ENCODE results near the gene SH3BP4.

The SH3BP4 gene

GRCh38 chr2:235066895-235067294 is 115.1 kb downstream of the SH3BP4 start:
- H3K4me3 ChIP-seq (ENCODE audit: extremely low read depth, insufficient read depth, low read length, poor library complexity, severe bottlenecking) = no peak overlapping the region
- H3K9me3 ChIP-seq (ENCODE audit: control insufficient read depth, low read length) = no peaks in the 10 kb centered on the region
- H3K27ac ChIP-seq (ENCODE audit: low read depth, low read length, severe bottlenecking) = peak overlapping the region; percentile 16
- no peaks in the 10 kb centered on the region for H3K36me3 ChIP-seq (ENCODE audit: control insufficient read depth, insufficient read depth, low read length)
- 23 to 44% methylated on average over 3 of the region's 4 CpGs for WGBS, 2 experiments (ENCODE audit: insufficient coverage in 2 of 2)
- no peaks in the 10 kb centered on the region for H3K4me1 ChIP-seq (ENCODE audit: control insufficient read depth, insufficient read depth, low read length, poor library complexity, severe bottlenecking)

- Histone ChIP-seq H3K27ac (ENCODE audit: low read depth, low read length, severe bottlenecking) (no peak overlapping the region), H3K36me3 (ENCODE audit: control insufficient read depth, insufficient read depth, low read length) (no peaks in the 10 kb centered on the region), H3K4me3 (ENCODE audit: extremely low read depth, insufficient read depth, low read length, poor library complexity, severe bottlenecking) (no peak overlapping the region), H3K9me3 (ENCODE audit: control insufficient read depth, low read length) (no peaks in the 10 kb centered on the region), H3K4me1 (ENCODE audit: control insufficient read depth, insufficient read depth, low read length, poor library complexity, severe bottlenecking) (peaks cover under 1% of the 10 kb centered on the region)
- WGBS, 2 experiments (ENCODE audit: insufficient coverage in 2 of 2) = 73 to 80% methylated on average over 1 to 2 of the region's 3 CpGs
These were observed 116.9 kb downstream of the SH3BP4 start for GRCh38 chr2:235068701-235069100.

- no peak overlapping the region for H3K27ac ChIP-seq (ENCODE audit: low read depth, low read length, severe bottlenecking)
These were observed 118.4 kb downstream of the SH3BP4 start for GRCh38 chr2:235070063-235070706.

GRCh38 chr2:235073868-235074413 is 122.1 kb downstream of the SH3BP4 start:
- Histone ChIP-seq H3K27ac (ENCODE audit: low read depth, low read length, severe bottlenecking) (no peak overlapping the region), H3K4me1 (ENCODE audit: control insufficient read depth, insufficient read depth, low read length, poor library complexity, severe bottlenecking) (peaks cover 4% of the 10 kb centered on the region), H3K4me3 (ENCODE audit: extremely low read depth, insufficient read depth, low read length, poor library complexity, severe bottlenecking) (no peak overlapping the region), H3K36me3 (ENCODE audit: control insufficient read depth, insufficient read depth, low read length) (no peaks in the 10 kb centered on the region), H3K9me3 (ENCODE audit: control insufficient read depth, low read length) (no peaks in the 10 kb centered on the region)
- 65 to 72% methylated on average over 6 of the region's 6 CpGs for WGBS, 2 experiments (ENCODE audit: insufficient coverage in 2 of 2)

More at GRCh38 chr2:235070063-235070706, 118.4 kb downstream of the SH3BP4 start:
- no peak overlapping the region for H3K4me3 ChIP-seq (ENCODE audit: extremely low read depth, insufficient read depth, low read length, poor library complexity, severe bottlenecking)
- no peaks in the 10 kb centered on the region for H3K9me3 ChIP-seq (ENCODE audit: control insufficient read depth, low read length)
- H3K36me3 ChIP-seq (ENCODE audit: control insufficient read depth, insufficient read depth, low read length) = no peaks in the 10 kb centered on the region
- H3K4me1 ChIP-seq (ENCODE audit: control insufficient read depth, insufficient read depth, low read length, poor library complexity, severe bottlenecking) = peaks cover 4% of the 10 kb centered on the region

- H3K4me1 ChIP-seq (ENCODE audit: control insufficient read depth, insufficient read depth, low read length, poor library complexity, severe bottlenecking) = peaks cover 4% of the 10 kb centered on the region
- peaks cover 4% of the 10 kb centered on the region for H3K9me3 ChIP-seq (ENCODE audit: control insufficient read depth, low read length)
- no peaks in the 10 kb centered on the region for H3K36me3 ChIP-seq (ENCODE audit: control insufficient read depth, insufficient read depth, low read length)
- WGBS, 2 experiments (ENCODE audit: insufficient coverage in 2 of 2) = 83 to 94% methylated on average over 2 of the region's 5 CpGs
- no peak overlapping the region for H3K27ac ChIP-seq (ENCODE audit: low read depth, low read length, severe bottlenecking)
- H3K4me3 ChIP-seq (ENCODE audit: extremely low read depth, insufficient read depth, low read length, poor library complexity, severe bottlenecking) = no peak overlapping the region
These were observed 125.2 kb downstream of the SH3BP4 start for GRCh38 chr2:235077046-235077445.

- WGBS, 2 experiments (ENCODE audit: insufficient coverage in 2 of 2) = 9 to 43% methylated on average over 1 of the region's 4 CpGs
- peaks cover 4% of the 10 kb centered on the region for H3K4me1 ChIP-seq (ENCODE audit: control insufficient read depth, insufficient read depth, low read length, poor library complexity, severe bottlenecking)
- no peak overlapping the region for H3K4me3 ChIP-seq (ENCODE audit: extremely low read depth, insufficient read depth, low read length, poor library complexity, severe bottlenecking)
- no peaks in the 10 kb centered on the region for H3K36me3 ChIP-seq (ENCODE audit: control insufficient read depth, insufficient read depth, low read length)
- H3K9me3 ChIP-seq (ENCODE audit: control insufficient read depth, low read length) = peaks cover 4% of the 10 kb centered on the region
- no peak overlapping the region for H3K27ac ChIP-seq (ENCODE audit: low read depth, low read length, severe bottlenecking)
These were observed 126.4 kb downstream of the SH3BP4 start for GRCh38 chr2:235078182-235078581.

GRCh38 chr2:235078914-235079472 is 127.2 kb downstream of the SH3BP4 start:
- Histone ChIP-seq H3K4me3 (ENCODE audit: extremely low read depth, insufficient read depth, low read length, poor library complexity, severe bottlenecking) (no peak overlapping the region), H3K4me1 (ENCODE audit: control insufficient read depth, insufficient read depth, low read length, poor library complexity, severe bottlenecking) (peaks cover under 1% of the 10 kb centered on the region), H3K9me3 (ENCODE audit: control insufficient read depth, low read length) (peaks cover 4% of the 10 kb centered on the region), H3K27ac (ENCODE audit: low read depth, low read length, severe bottlenecking) (no peak overlapping the region), H3K36me3 (ENCODE audit: control insufficient read depth, insufficient read depth, low read length) (no peaks in the 10 kb centered on the region)
- WGBS, 2 experiments (ENCODE audit: insufficient coverage in 2 of 2) = 86 to 92% methylated on average over 7 to 8 of the region's 8 CpGs

- H3K36me3 ChIP-seq (ENCODE audit: control insufficient read depth, insufficient read depth, low read length) = no peaks in the 10 kb centered on the region
- no peaks in the 10 kb centered on the region for H3K4me1 ChIP-seq (ENCODE audit: control insufficient read depth, insufficient read depth, low read length, poor library complexity, severe bottlenecking)
- H3K9me3 ChIP-seq (ENCODE audit: control insufficient read depth, low read length) = peaks cover 4% of the 10 kb centered on the region
- H3K4me3 ChIP-seq (ENCODE audit: extremely low read depth, insufficient read depth, low read length, poor library complexity, severe bottlenecking) = no peak overlapping the region
- no peak overlapping the region for H3K27ac ChIP-seq (ENCODE audit: low read depth, low read length, severe bottlenecking)
- no CpG with 5 or more reads among the region's 2 CpGs for WGBS, 2 experiments (ENCODE audit: insufficient coverage in 2 of 2)
These were observed 128.3 kb downstream of the SH3BP4 start for GRCh38 chr2:235080101-235080500.

- H3K4me1 ChIP-seq (ENCODE audit: control insufficient read depth, insufficient read depth, low read length, poor library complexity, severe bottlenecking) = no peaks in the 10 kb centered on the region
- H3K36me3 ChIP-seq (ENCODE audit: control insufficient read depth, insufficient read depth, low read length) = no peaks in the 10 kb centered on the region
- H3K27ac ChIP-seq (ENCODE audit: low read depth, low read length, severe bottlenecking) = no peak overlapping the region
- WGBS, 2 experiments (ENCODE audit: insufficient coverage in 2 of 2) = 70 to 73% methylated on average over 5 to 6 of the region's 8 CpGs
- H3K9me3 ChIP-seq (ENCODE audit: control insufficient read depth, low read length) = peaks cover 4% of the 10 kb centered on the region
- no peak overlapping the region for H3K4me3 ChIP-seq (ENCODE audit: extremely low read depth, insufficient read depth, low read length, poor library complexity, severe bottlenecking)
These were observed 130.9 kb downstream of the SH3BP4 start for GRCh38 chr2:235082578-235083338.

- Histone ChIP-seq H3K4me1 (ENCODE audit: control insufficient read depth, insufficient read depth, low read length, poor library complexity, severe bottlenecking) (no peaks in the 10 kb centered on the region), H3K4me3 (ENCODE audit: extremely low read depth, insufficient read depth, low read length, poor library complexity, severe bottlenecking) (no peak overlapping the region), H3K27ac (ENCODE audit: low read depth, low read length, severe bottlenecking) (no peak overlapping the region), H3K9me3 (ENCODE audit: control insufficient read depth, low read length) (peaks cover 4% of the 10 kb centered on the region), H3K36me3 (ENCODE audit: control insufficient read depth, insufficient read depth, low read length) (no peaks in the 10 kb centered on the region)
- 77 to 90% methylated on average over 3 of the region's 3 CpGs for WGBS, 2 experiments (ENCODE audit: insufficient coverage in 2 of 2)
These were observed 132.0 kb downstream of the SH3BP4 start for GRCh38 chr2:235083822-235084221.
